Retinal pigment epithelial cell (primary cell): Measurements from ENCODE around the gene P3H4.
A peak's percentile ranks its signal among the peaks of the same experiment; 100 is the strongest.
"Not testable (repeated sequence)": the region's sequence is repeated elsewhere in the genome, so short reads cannot be mapped to it uniquely, and the experiment has no call there.

Experiments used
- DNase-seq: peaks from one replicate; pipeline ENCODE4 v3.0.0-alpha.2; 2010; ENCODE audit warnings: low read depth
- H3K4me3 ChIP-seq: 2 replicates; pipeline ENCODE4 v1.5.1; 2011; ENCODE audit warnings: mild to moderate bottlenecking, low read length, control low read depth, moderate library complexity
- CTCF ChIP-seq: conservative IDR thresholded peaks from 2 replicates; pipeline ENCODE4 v1.5.1; 2011; ENCODE audit warnings: low read depth, low read length, control low read depth, inconsistent platforms

Gene P3H4

GRCh38 chr17:41777574-41778188, 34.1 kb downstream of the P3H4 start:
- no peak for DNase-seq
- no peak for TF ChIP-seq CTCF

DNA sequence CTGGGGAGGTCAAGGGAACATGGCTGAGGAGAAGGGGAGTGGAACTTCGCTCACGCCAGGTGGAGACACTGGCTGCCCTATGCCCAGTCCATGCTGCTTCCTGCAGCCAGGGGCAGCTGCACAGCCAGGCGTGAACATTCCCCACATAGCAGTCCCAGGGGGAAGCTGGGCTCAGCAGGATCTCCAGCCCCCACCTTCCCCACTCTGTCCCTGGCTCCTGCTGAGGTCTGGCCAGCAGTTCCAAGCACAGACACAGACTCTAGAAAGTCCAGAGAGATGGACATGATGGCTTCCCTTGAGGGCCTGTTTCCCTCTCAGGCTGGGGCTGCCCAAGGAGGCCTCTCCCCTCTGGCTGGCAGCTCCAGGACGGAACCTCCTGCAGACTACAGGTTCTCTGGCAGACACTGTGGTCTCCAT, 34.6 kb downstream of the P3H4 start:
- DNase-seq, result no peak
- H3K4me3 ChIP-seq, result no peak overlapping the region
- peak; percentile 57 for TF ChIP-seq CTCF

More at GRCh38 chr17:41777574-41778188, 34.1 kb downstream of the P3H4 start:
- H3K4me3 ChIP-seq, result no peak overlapping the region

DNA sequence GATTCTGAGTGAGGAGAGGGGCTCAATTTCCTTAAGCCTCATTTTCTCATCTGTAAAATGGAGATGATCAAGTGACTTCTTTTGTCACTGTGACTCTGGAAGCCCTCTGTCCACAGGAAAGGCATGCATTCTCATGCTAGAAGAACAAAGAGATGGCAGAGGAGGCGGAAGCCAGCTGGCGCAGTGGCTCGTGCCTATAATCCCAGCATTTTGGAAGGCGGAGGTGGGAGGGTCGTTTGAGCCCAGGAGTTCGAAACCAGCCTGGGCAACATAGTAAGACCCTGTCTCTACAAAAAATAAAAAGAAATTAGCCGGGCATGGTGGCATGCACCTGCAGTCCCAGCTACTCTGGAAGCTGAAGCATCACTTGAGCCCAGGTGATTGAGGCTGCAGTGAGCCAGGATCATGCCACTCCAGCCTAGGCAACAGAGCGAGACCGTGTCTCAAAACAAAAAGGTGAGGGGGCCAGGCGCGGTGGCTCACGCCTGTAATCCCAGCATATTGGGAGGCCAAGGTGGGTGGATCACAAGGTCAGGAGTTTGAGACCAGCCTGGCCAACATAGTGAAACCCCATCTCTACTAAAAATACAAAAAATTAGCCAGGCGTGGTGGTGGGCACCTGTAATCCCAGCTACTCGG, 35.4 kb downstream of the P3H4 start:
- not testable (repeated sequence) for H3K4me3 ChIP-seq, DNase-seq

GRCh38 chr17:41775394-41776226, 36.1 kb downstream of the P3H4 start:
- H3K4me3 ChIP-seq, result no peak overlapping the region
- DNase-seq, result no peak
- no peak for TF ChIP-seq CTCF

- TF ChIP-seq CTCF, result no peak
- no peak for DNase-seq
- H3K4me3 ChIP-seq, result no peak overlapping the region
Measured at GRCh38 chr17:41773731-41774193, 38.0 kb downstream of the P3H4 start.

DNA sequence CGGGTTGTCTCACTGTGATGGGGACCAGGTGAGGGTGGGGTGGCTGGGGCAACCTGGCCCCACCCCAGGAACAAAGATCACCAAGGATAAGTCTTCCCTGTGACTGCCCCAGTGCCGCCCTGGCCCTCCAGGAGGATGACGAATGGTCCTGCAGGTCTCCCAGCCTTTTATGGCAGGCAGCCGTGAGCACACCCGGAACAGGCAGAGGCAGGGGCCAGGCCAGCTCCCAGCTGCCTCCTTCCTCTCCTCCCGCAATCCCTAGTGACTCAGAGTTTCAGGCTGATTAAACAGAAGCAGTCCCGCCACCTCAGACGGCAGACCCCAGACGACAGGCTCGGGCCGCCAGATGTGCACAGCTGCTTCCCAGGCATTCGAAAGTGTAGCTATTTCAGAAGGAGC, 38.6 kb downstream of the P3H4 start:
- no peak for TF ChIP-seq CTCF
- DNase-seq, result no peak
- no peak overlapping the region for H3K4me3 ChIP-seq

GRCh38 chr17:41772586-41773189, 39.1 kb downstream of the P3H4 start:
- H3K4me3 ChIP-seq, result no peak overlapping the region
- DNase-seq, result no peak
- TF ChIP-seq CTCF, result no peak
